Fibroblast of lung (primary cell): ENCODE data around the gene PARP12.

Experiments used
- CTCF ChIP-seq, 2 donors: IDR thresholded peaks in 1 of 2; conservative IDR thresholded peaks in 1 of 2; 1 replicate in 1 of 2; 2 replicates in 1 of 2; pipeline ENCODE4 v1.5.1; 2011 to 2012; ENCODE audit warnings: low read length in 2 of 2, control low read depth in 1 of 2, inconsistent platforms in 1 of 2, low read depth in 1 of 2, mild to moderate bottlenecking in 1 of 2
- EZH2 ChIP-seq: IDR thresholded peaks from 2 replicates; pipeline ENCODE4 v1.5.1; 2012; ENCODE audit warnings: low read length, control low read depth, mild to moderate bottlenecking; ENCODE audit errors: missing control alignments

- no peak for TF ChIP-seq EZH2
- TF ChIP-seq CTCF (conservative IDR thresholded peaks at IDR 0.05 in 1 of 2, IDR thresholded peaks at IDR 0.05 in 1 of 2; ENCODE audit: low read depth in 1 of 2, low read length in 2 of 2): no peak
Observed at GRCh38 chr7:140060243-140060630, 2.5 kb downstream of the PARP12 start.
